GM23248 (cell line): ENCODE results near the gene MSH3. TPM values are rescaled to one million over a fixed set of nuclear protein-coding genes. Genes with fewer than 3 reads are reported as not detected.

Experiments used
- DNase-seq: peaks from one replicate; pipeline ENCODE4 v3.0.0-alpha.2; 2015
- H2AFZ ChIP-seq: fragments of 200-600 bp; sonication (generic); 2 replicates; pipeline ENCODE4 v1.6.1; 2016; ENCODE audit warnings: antibody characterized with exemption
- H3F3A ChIP-seq: fragments of 200-600 bp; sonication (generic); 2 replicates; pipeline ENCODE4 v1.6.1; 2016; ENCODE audit warnings: mild to moderate bottlenecking, antibody characterized with exemption, mixed run types; ENCODE audit not compliant: insufficient read depth
- H3K27ac ChIP-seq: fragments of 200-600 bp; sonication (generic); 2 replicates; pipeline ENCODE4 v1.5.1; 2016; ENCODE audit warnings: mild to moderate bottlenecking
- H3K27me3 ChIP-seq: fragments of 200-600 bp; sonication (generic); replicated peaks from 2 replicates; pipeline ENCODE4 v1.6.1; 2016; ENCODE audit warnings: mild to moderate bottlenecking; ENCODE audit not compliant: insufficient read depth
- H3K36me3 ChIP-seq: fragments of 200-600 bp; sonication (generic); 2 replicates; pipeline ENCODE4 v1.6.1; 2016; ENCODE audit warnings: low read depth, mild to moderate bottlenecking
- H3K4me1 ChIP-seq: fragments of 200-600 bp; sonication (generic); 2 replicates; pipeline ENCODE4 v1.6.1; 2016; ENCODE audit warnings: mild to moderate bottlenecking; ENCODE audit not compliant: insufficient read depth
- H3K4me2 ChIP-seq: fragments of 200-600 bp; sonication (generic); one replicate; pipeline ENCODE4 v1.6.1; 2016; ENCODE audit warnings: mild to moderate bottlenecking; ENCODE audit not compliant: unreplicated experiment
- H3K4me3 ChIP-seq: fragments of 200-600 bp; sonication (generic); 2 replicates; pipeline ENCODE4 v1.5.1; 2016; ENCODE audit warnings: mild to moderate bottlenecking
- H3K79me2 ChIP-seq: fragments of 200-600 bp; sonication (generic); 2 replicates; pipeline ENCODE4 v1.6.1; 2016; ENCODE audit warnings: mild to moderate bottlenecking; ENCODE audit not compliant: insufficient read depth
- H3K9ac ChIP-seq: fragments of 200-600 bp; sonication (generic); 2 replicates; pipeline ENCODE4 v1.6.1; 2016; ENCODE audit warnings: mild to moderate bottlenecking
- H3K9me2 ChIP-seq: fragments of 200-600 bp; sonication (generic); 2 replicates; pipeline ENCODE4 v1.6.1; 2016; ENCODE audit warnings: mixed run types, mild to moderate bottlenecking, moderate library complexity; ENCODE audit not compliant: insufficient read depth
- H3K9me3 ChIP-seq: fragments of 200-600 bp; sonication (generic); one replicate; pipeline ENCODE4 v1.6.1; 2017; ENCODE audit warnings: low read depth
- H4K20me1 ChIP-seq: fragments of 200-600 bp; sonication (generic); 2 replicates; pipeline ENCODE4 v1.6.0; 2016; ENCODE audit not compliant: insufficient read depth
- EZH2 ChIP-seq: fragments of 200-600 bp; sonication (generic); IDR thresholded peaks from 2 replicates; pipeline ENCODE4 v1.6.1; 2018; ENCODE audit warnings: antibody characterized with exemption, mild to moderate bottlenecking; ENCODE audit not compliant: insufficient read depth, poor library complexity, severe bottlenecking
- EZH2phosphoT487 ChIP-seq: fragments of 200-600 bp; sonication (generic); IDR thresholded peaks from 2 replicates; pipeline ENCODE4 v1.6.1; 2018; ENCODE audit warnings: antibody characterized with exemption, moderate library complexity, mild to moderate bottlenecking, low read depth; ENCODE audit not compliant: insufficient read depth
- WGBS, 2 experiments: methylation state at CpG; one replicate each; pipeline ENCODE4 v1.1.6; 2015 to 2017; ENCODE audit warnings: low lambda C conversion rate in 2 of 2, low coverage in 1 of 2; ENCODE audit errors: missing lambda C conversion rate in 2 of 2; 5-methylcytosine and 5-hydroxymethylcytosine counted together
- in situ Hi-C: fragments of 300-500 bp; cut with MboI; formaldehyde crosslinking; loops from 2 replicates; pipeline ENCODE4 v1.15.0; 2020
- polyA plus RNA-seq: library from polyadenylated mRNA; unstranded; fragments of >200 nt; fragmentation: Nextera tagmentation; extraction: Ambion mirVana; gene quantifications from 2 replicates; pipeline ENCODE4 v1.2.1, GENCODE V29; 2016
- total RNA-seq: library from RNA; depleted of rRNA; stranded (reverse); fragments of >200 nt; shearing (Covaris generic); gene quantifications from 2 replicates; pipeline ENCODE4 v1.2.3, GENCODE V29; 2014

MSH3 gene
- total and polyA plus RNA-seq, 2 experiments from 2014 or later, result 11.7 to 14.0 TPM

DNA sequence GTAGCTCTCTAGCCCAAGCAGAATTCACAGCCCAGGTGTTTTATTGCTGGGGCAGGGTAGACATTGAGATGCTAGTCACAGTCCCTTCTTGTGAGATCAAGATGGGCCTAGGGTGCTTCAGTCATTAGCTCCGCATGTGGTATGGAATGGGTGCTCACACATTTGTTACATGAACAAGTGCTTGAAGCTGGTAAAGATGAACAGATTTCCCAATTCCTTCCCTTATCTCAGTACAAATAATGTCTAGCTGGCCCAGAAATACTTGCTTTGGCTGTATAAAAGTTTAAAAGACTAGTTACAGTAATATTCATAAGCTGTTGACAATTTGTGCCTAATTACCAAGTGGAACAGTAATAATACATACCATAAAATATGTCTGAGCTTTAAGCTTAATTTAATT lies 143.7 kb downstream of the MSH3 start:
- no peaks in the 10 kb centered on the region for H3K9me2 ChIP-seq
- no peak overlapping the region for H3K4me3 ChIP-seq
- no peak overlapping the region for H3K4me2 ChIP-seq
- H3F3A ChIP-seq, result no peaks in the 10 kb centered on the region
- no peak overlapping the region for H3K9ac ChIP-seq
- no peak overlapping the region for H3K27ac ChIP-seq
- H2AFZ ChIP-seq, result no peak overlapping the region
- no peak for DNase-seq
- H3K79me2 ChIP-seq, result no peaks in the 10 kb centered on the region
- H3K36me3 ChIP-seq, result peaks cover 7% of the 10 kb centered on the region; the same call in 1 of the 2 replicates
- H4K20me1 ChIP-seq, result no peaks in the 10 kb centered on the region
- TF ChIP-seq EZH2phosphoT487 (no peak), EZH2 (no peak)
- no peaks in the 10 kb centered on the region for H3K4me1 ChIP-seq
- WGBS, 2 experiments, result 100% methylated on average over 1 of the region's 1 CpG
- H3K9me3 ChIP-seq, result no peaks in the 10 kb centered on the region
- in situ Hi-C loops, result no loop called here
- H3K27me3 ChIP-seq, result no peaks in the 10 kb centered on the region

DNA sequence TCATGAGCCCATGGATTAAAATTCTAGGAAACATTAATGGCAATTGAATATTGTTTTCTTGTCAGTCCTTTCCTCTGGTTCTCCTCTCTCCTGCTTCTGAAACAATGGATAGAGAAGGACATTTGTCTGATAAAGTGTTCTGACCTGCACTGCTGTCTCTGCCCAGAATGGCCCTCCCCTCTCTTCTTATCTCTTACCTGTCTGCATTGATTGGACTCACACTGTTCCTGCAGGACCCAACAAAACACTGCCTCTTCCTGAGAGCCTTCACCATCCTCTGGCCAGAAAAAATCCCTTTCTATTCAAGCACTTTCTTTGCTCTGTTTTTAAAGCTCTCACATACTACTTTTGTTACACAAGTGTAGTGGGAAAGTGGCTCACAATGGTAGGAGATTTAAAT lies 144.2 kb downstream of the MSH3 start:
- Histone ChIP-seq H3F3A (no peaks in the 10 kb centered on the region), H3K4me1 (no peaks in the 10 kb centered on the region), H3K36me3 (0 out of 2 replicates have a peak, but pooled peaks cover 2% of the 10 kb centered on the region), H3K4me2 (no peak overlapping the region), H3K9me2 (no peaks in the 10 kb centered on the region), H4K20me1 (no peaks in the 10 kb centered on the region), H3K9ac (no peak overlapping the region), H3K27me3 (no peaks in the 10 kb centered on the region), H3K4me3 (no peak overlapping the region), H3K27ac (no peak overlapping the region), H3K79me2 (no peaks in the 10 kb centered on the region), H3K9me3 (no peaks in the 10 kb centered on the region), H2AFZ (no peak overlapping the region)
- TF ChIP-seq EZH2 (no peak), EZH2phosphoT487 (no peak)
- in situ Hi-C loops, result no loop called here
- no peak for DNase-seq

DNA sequence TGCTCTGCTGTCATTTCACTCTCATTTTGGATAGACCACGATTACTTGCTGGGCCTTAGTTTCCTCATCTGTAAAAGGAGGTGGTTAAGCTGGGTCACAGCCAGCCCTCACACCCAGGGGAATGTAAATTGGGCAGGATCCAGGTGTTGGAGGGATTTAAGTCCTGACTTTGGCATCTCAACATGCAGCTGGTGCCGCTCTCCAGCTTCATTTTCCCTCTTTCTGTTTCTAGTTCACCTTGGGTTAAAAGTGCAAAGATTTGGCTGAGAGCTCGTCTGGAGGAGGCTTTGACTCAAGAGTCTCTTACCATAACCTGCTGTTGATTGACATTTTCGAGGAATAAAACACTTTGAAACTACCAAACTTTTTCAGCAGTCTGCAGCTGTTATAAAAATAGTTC lies 144.6 kb downstream of the MSH3 start:
- no peaks in the 10 kb centered on the region for H4K20me1 ChIP-seq
- WGBS, 2 experiments, result 72 to 76% methylated on average over 4 of the region's 4 CpGs

DNA sequence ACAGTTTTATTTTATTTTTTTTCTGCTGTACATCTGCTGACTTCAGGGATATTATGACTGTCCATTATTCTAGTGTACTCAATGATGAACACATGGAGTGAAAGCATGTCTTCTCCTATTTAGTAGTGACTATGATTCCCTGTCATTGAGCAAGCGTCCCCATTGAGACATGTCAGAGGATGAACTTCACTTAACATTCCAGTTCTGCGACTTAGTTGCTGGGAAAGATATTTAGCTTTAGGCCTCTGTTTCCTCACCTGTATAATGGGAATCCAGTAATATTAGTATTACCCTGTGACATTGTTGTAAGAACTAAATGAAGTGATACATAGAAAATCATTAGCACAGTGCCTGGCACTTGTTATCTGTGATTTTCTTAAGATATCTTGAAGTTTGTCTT lies 145.1 kb downstream of the MSH3 start:
- Histone ChIP-seq H3K4me1 (no peaks in the 10 kb centered on the region), H3K9me3 (no peaks in the 10 kb centered on the region), H3K9me2 (no peaks in the 10 kb centered on the region), H3K4me2 (no peak overlapping the region), H2AFZ (no peak overlapping the region), H3K36me3 (no peaks in the 10 kb centered on the region), H3K27me3 (no peaks in the 10 kb centered on the region), H4K20me1 (no peaks in the 10 kb centered on the region), H3K9ac (no peak overlapping the region), H3K4me3 (no peak overlapping the region), H3K27ac (no peak overlapping the region), H3K79me2 (no peaks in the 10 kb centered on the region), H3F3A (no peaks in the 10 kb centered on the region)
- in situ Hi-C loops, result no loop called here
- 95% methylated on average over 2 of the region's 2 CpGs for WGBS, 2 experiments
- no peak for DNase-seq
- no peak for TF ChIP-seq EZH2
- TF ChIP-seq EZH2phosphoT487, result no peak

More for the DNA sequence above, 144.6 kb downstream of the MSH3 start:
- H3K4me1 ChIP-seq, result no peaks in the 10 kb centered on the region
- H3K36me3 ChIP-seq, result no peaks in the 10 kb centered on the region
- no peaks in the 10 kb centered on the region for H3K27me3 ChIP-seq
- H3F3A ChIP-seq, result no peaks in the 10 kb centered on the region
- DNase-seq, result no peak
- in situ Hi-C loops, result no loop called here
- H3K4me2 ChIP-seq, result no peak overlapping the region
- TF ChIP-seq EZH2phosphoT487 (no peak), EZH2 (no peak)
- H3K27ac ChIP-seq, result no peak overlapping the region
- no peak overlapping the region for H2AFZ ChIP-seq
- no peak overlapping the region for H3K4me3 ChIP-seq
- H3K79me2 ChIP-seq, result no peaks in the 10 kb centered on the region
- no peaks in the 10 kb centered on the region for H3K9me2 ChIP-seq
- no peaks in the 10 kb centered on the region for H3K9me3 ChIP-seq
- H3K9ac ChIP-seq, result no peak overlapping the region

DNA sequence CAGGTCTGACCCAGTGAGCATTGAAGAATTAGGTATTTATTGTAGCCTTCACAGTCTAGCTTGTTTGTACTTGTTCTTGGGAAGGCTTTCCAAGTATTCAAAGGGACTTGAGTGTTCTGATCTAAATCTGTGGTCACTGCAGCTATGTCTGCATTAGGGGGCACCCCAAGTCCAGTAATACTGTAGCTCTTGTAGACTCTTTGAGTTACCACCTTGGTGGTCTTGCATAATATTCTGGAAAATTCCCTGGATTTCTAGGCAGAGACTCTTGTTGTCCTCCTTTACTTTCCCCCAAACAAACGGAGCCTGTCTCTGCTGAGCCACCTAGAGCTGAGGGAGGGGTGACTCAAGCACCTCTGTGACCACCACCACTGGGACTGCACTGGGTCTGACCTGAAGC lies 149.9 kb downstream of the MSH3 start:
- Histone ChIP-seq H4K20me1 (no peaks in the 10 kb centered on the region), H3K27me3 (no peaks in the 10 kb centered on the region), H3F3A (no peaks in the 10 kb centered on the region), H3K9me3 (no peaks in the 10 kb centered on the region), H3K4me1 (no peaks in the 10 kb centered on the region), H3K79me2 (no peaks in the 10 kb centered on the region), H3K36me3 (no peaks in the 10 kb centered on the region), H3K4me3 (no peak overlapping the region), H2AFZ (no peak overlapping the region), H3K9ac (no peak overlapping the region), H3K9me2 (no peaks in the 10 kb centered on the region), H3K27ac (no peak overlapping the region), H3K4me2 (no peak overlapping the region)
- WGBS, 2 experiments, result 87 to 93% methylated on average over 1 of the region's 1 CpG
- in situ Hi-C loops, result no loop called here
- TF ChIP-seq EZH2, result no peak
- TF ChIP-seq EZH2phosphoT487, result no peak
- no peak for DNase-seq
